GM19043 (cell line): ENCODE data around the gene RALGAPA1.

Source experiments
- ATAC-seq: cut with Tn5 transposase; IDR thresholded peaks from one replicate; pipeline ENCODE4 v1.9.1; 2021; ENCODE audit warnings: low read depth; ENCODE audit not compliant: unreplicated experiment

RALGAPA1 gene

DNA sequence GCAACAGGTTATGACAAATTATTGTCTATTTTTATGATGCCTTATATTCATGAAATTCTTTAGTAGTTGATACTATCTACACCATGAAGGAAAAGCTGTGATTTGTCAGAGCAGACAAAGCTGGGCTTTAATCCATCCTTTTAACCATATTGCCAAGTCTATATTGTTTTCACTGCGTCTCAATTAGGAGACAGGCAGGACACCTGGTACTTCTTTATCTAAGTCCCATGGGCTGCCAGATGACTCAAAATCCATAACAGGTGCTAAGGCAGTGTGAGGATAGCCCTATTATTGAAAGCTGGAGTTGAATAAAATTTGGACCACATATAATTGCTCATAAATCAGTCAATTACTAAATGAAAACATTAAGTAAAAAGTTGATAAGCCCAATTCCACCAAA, 252.5 kb downstream of the RALGAPA1 start:
- no peak for ATAC-seq

DNA sequence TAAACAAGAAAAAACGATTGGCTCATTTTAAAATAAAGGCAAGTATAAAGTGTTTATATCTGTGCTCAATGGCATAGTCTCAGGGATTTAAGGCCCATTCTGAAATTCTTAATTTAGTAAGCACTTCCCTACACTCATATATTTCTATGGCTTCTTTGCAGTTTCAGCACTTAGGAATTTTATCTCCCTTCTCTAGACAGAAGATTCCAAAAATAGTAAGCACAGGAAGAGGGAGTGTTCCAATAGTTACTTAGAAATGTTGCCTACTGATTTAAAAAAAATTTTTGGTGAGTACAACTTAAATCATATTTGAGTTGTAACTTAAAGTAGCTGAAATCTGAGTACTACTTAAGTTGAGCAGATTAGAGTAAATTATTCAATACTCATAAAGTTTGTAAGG, 255.3 kb downstream of the RALGAPA1 start:
- no peak for ATAC-seq

DNA sequence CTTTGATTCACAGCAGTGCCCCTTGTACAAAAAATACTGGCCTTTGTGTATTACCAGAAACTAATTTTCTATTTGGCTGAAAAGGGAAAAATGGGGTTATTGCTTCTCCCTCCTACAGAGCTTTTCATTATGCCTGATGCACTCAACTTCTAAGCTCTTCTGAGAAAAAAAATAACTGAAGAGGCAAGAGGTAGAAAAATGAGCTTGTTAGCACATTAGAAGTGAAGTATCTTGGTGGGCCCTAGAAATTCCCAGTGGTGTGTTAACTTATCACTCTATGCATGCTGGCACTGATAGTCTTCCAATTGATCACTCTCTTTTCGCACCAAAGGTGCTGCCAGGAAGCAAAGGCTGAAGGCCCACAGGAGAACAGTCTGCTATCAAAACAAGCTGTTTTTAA, 258.0 kb downstream of the RALGAPA1 start:
- ATAC-seq: no peak

DNA sequence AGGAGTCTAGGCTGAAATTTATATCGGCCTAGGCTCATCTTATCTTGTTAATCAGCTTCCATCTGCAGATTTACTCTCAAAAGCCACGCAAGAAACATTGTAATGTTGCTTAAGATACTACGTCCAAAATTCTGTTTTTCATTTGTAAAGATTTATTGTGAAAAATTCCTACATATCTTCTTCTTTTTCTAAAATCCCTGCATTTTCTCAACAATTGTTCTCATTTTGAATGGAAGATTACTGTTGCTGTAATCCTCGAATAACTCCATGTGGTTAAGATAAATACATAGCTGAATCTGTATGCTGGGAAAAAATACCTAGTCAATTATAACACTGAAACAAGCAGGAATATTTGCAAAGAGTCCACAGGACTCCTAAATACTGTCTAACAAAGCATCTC, 259.5 kb downstream of the RALGAPA1 start:
- no peak for ATAC-seq

DNA sequence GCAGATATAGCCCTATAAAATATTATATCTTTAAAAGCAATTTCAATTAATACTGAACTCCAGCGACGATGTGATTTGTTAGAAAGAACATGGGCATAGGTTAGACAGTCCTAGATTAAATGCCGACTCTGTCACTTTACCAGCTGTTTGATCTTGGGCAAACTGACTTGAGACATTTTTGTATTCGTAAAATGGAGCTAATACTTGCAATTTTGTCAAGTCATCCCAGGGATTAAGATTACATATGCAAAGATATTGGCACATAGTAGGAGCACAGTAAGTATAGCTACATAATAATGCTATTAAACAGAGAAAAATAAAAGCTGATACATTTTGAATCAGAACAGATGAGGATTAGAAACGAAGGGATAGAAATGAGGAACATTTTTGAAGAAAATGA, 266.1 kb downstream of the RALGAPA1 start:
- no peak for ATAC-seq

DNA sequence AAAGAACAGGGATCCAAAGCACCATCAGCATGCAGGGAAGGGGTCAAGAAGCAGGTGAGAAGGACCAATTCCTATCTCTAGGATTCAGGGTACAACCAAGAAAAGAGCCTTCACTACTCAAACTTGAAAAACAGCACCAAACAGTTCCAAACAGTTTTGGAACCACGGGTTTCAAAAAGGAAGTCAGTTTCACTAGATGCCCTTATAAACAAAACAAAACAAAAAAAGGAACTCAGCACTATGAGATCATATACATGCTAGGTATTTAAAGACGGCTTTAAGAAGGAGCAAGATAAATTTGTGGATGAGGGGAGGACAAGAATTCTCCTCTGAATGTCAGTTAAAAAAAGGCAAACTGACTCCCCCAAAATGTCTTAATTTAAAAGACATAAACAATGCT, 269.1 kb downstream of the RALGAPA1 start:
- no peak for ATAC-seq

DNA sequence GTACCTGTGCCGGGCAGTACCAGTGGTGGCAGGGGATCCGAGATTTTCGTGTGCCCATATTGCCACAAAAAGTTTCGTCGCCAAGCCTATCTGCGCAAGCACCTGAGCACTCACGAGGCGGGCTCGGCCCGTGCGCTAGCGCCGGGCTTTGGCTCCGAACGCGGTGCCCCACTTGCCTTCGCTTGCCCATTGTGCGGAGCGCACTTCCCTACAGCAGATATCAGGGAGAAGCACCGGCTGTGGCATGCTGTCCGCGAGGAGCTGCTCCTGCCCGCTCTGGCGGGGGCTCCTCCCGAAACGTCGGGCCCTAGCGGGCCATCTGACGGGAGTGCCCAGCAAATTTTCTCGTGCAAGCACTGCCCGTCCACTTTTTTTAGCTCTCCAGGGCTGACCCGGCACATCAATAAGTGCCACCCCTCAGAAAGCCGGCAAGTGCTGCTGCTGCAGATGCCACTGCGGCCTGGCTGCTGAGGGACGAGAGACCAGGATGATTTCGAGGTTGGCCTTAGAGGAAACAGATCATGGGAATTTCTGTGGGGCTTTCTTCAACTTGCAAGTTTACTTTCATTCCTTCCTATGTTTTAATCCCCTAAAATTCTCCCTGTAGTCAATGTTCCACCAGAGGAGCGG, 273.5 kb downstream of the RALGAPA1 start:
- no peak for ATAC-seq

DNA sequence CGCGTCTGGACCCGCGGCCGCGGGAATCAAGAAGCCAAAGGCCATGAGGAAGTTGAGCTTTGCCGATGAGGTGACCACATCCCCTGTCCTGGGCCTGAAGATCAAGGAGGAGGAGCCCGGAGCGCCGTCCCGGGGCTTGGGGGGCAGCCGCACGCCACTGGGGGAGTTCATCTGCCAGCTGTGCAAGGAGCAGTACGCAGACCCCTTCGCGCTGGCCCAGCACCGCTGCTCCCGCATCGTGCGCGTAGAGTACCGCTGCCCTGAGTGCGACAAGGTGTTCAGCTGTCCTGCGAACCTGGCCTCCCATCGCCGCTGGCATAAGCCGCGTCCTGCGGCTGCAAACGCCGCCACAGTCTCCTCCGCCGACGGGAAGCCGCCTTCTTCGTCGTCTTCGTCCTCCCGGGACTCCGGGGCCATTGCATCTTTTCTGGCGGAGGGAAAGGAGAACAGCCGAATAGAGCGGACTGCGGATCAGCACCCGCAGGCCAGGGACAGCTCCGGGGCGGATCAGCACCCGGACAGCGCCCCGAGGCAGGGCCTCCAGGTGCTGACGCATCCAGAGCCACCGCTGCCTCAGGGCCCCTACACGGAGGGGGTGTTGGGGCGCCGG, 274.1 kb downstream of the RALGAPA1 start:
- peak; percentile 61 for ATAC-seq

DNA sequence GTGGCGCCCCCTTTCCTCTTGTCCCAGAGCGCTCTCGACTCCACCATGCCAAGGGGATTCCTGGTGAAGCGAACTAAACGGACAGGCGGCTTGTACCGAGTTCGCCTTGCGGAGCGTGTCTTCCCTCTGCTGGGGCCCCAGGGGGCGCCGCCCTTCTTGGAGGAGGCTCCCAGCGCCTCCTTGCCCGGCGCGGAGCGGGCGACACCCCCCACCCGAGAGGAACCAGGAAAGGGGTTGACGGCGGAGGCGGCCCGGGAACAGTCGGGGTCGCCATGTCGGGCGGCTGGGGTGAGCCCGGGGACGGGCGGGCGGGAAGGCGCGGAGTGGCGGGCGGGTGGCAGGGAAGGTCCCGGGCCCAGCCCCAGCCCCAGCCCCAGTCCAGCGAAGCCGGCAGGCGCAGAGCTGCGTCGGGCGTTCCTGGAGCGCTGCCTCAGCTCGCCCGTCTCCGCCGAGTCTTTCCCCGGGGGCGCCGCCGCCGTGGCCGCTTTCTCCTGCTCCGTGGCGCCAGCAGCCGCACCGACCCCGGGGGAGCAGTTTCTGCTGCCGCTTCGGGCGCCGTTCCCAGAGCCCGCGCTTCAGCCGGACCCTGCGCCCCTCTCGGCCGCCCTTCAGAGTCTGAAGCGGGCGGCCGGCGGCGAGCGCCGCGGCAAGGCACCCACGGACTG, 274.8 kb downstream of the RALGAPA1 start:
- ATAC-seq: peak; percentile 6

DNA sequence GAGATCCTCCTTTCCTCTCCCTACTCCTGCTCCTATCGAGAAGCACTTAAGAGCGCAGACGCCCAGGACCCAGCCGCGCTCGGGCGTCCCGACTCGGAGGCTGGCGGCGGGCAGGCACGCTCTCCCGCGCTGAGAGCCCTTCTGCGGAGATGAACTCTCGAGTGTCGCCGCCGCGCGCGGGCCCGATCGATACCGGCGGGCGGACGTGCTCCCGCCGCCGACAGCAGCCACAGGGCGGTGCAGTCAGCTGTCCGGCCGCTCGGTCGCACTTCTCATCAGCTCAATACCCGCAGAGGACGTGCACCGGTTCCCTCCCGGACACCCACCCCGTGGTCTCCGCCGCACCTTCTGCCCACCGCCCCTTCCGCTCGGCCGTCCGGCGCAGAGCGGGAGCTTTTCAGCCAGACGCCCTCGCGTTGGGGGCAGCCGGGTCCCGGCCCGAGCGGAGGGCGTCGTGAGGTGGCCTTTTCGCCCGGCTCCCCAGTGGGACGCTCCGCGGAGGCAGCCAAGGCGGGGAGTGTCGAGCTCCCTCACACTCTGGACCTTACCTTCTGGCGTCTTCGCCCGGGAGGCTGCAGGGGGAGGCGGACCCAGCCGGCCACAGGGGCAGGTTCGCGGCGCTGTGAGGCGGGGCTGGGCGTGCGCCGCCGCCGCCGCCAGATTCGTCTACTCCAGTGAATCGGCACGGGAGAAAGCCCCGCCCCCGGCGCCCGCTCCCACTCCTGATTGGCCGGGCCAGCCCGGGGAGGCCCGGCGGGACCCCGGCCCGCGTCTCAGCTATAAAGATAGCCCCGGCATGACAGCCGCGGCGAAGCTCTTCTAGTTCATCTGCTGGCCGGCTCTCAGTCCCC, 275.5 kb downstream of the RALGAPA1 start, which contains the start of gene INSM2:
Gene INSM2, plus strand, starts transcription at position 808 of the 851 bp plus-strand sequence. CDS start 89 bp downstream, outside the sequence.
- ATAC-seq: peak; percentile 58

DNA sequence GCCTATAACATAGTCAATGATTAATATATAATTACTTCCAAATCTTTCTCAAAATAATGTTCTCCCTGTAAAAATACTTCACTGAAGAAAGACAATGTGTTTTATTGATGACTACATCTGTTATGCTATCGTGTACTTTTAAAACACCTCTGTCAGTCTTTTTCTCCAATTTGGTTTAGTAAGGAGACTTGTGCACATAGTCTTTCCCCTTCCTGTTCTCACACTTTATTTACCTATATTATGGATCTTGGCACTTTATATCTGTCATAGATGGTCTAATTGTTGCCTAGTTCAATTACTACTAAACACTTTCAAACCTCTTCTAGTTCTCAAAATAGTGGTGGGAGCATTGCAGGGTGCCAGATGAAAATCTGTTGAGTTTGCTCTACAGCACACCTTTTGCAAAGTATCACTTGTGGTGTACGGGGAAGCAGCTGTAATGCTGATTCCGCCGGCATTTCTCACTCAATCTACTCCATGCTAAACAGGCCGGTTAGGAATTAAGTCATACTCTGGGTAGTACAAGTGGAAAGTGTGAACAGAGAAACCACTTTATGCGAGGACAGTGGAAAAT, 276.2 kb downstream of the RALGAPA1 start:
- no peak for ATAC-seq

DNA sequence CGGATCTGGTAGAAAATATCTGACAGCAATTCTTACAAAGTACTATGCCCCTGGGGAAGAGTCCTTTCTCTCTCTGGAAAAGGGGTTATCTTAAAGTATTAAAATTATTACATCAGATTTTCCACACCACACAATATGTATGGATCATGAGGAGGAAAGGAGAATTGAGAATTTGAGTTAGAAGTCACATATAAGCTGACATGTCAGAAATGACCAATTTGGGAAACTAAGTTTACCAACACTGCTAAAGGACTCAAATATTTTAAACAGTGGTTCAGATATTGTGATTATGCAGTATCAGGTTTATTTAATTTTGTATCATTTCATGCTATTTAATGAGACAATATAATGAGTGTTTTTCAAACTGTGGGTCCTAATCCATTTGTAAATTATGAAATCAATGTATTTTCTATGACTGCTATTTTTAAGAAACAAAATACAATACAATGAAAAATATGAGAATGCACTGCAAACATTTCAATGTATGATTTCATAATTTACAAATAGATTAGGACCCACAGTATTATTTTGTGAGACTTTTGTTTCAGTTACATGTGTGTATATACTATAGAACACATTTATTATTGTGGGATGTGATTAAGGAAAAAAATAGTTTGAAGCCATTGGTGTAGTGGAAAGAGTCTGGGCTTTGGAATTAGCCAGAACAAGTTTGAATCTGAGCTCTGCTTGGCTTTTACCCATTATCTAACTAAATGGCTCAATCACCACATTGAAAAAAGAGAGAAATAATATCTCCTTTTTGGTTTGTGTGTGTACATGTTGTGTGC, 276.9 kb downstream of the RALGAPA1 start:
- no peak for ATAC-seq

DNA sequence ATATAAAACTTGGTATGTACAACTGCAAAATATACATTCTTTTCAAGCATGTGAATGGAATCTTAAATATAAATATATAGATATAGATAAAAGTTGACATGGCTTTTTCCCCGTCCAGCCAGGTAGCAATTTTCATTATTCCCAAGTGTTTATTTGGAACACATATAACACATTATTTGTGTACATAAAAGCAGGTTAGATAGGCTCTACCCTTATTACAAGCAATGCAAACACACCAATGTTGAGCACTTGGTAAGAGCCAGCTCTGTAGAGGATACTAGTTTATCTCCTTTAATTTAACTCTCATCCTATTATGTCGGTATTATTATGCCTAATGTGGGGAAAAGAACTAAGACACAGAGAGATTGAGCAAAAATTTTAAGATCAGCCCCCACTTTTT, 282.1 kb downstream of the RALGAPA1 start:
- ATAC-seq: no peak

DNA sequence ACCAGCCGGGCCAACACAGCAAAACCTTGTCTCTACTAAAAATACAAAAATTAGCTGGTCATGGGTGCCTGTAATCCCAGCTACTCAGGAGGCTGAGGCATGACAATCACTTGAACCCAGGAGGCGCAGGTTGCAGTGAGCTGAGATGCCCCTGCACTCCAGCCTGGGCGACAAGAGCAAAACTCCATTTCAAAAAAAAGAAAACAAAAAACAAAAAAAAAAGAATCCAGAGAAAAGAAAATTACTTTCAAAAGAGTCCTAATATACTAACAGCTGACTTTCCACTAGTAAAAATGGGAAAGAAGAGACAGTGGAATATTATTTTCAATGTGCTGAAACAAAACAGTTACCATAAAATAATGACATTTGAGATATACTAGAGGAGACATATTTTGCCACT, 283.4 kb downstream of the RALGAPA1 start:
- no peak for ATAC-seq

DNA sequence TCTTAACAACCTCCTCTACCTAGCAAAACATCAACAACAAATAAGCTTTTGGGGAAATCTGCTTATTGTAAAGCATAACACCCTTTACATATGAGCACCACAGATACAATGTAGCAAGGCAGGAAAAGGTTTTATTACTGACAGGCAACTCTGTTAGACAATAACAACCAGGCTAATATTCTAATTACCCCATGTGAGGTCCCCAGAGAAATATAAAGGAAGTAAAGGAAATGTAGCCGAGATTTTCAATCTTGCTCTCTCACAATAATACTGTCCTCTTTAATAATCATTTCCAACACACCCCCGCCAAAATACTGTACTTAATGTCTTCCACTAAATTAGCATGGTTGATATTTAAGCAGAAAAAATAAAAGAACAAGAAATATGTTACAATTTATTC, 289.1 kb downstream of the RALGAPA1 start:
- no peak for ATAC-seq

DNA sequence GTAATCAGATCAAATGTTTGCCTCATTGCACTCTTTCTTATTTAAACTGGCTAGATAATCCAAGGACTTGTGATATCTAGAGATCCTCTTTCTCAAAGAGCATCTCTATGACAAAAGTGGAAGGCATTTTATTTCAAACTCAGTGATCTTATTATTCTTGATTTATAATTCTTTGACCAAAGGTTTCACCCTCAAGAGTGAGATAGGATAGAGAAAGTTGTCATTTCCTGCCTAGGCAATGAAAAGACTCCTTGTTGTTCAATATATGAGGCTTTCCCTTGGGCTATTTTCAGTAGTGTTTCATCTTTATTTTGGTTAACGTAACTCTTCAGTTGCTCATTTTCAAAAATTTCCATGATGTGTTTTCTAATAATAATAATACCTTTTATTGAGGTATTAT, 293.2 kb downstream of the RALGAPA1 start:
- no peak for ATAC-seq

DNA sequence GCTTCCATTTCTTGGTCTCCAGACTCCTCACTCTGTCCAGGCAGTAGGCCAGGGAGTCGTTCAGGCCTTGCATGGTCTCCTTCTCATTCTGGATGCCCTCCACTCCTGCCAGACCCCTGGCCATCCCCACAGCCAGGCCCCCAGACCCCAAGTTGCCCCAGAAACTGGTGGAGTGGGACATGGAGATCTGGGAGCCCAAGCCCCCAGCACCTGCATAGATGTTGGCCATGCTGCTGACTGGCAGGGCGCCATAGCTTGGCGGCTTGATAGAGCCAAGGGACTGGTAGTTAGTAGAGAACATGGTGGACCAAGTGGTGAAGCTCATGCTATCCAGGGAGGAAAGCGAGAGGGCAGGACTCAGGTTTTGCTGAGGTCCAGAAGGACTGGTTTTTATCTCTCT, 296.3 kb downstream of the RALGAPA1 start:
- ATAC-seq: no peak

DNA sequence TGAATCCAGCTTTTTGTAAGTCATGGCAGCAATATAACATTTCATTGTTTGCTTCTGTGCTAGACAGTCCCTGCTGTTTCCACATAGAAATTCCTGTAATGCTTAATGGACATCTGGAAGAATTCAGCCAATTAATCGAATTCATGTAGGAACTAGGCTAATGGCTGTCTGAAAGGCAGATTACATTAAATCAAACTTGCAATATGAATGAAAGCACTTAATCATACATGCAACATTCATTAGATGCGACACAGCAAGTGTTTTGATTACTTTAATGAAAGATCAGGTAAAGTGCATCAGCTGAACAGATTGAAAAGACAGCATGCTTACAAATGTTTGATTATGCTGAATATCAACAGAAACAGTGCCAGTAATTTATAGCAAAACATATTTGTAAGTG, 299.2 kb downstream of the RALGAPA1 start:
- no peak for ATAC-seq

DNA sequence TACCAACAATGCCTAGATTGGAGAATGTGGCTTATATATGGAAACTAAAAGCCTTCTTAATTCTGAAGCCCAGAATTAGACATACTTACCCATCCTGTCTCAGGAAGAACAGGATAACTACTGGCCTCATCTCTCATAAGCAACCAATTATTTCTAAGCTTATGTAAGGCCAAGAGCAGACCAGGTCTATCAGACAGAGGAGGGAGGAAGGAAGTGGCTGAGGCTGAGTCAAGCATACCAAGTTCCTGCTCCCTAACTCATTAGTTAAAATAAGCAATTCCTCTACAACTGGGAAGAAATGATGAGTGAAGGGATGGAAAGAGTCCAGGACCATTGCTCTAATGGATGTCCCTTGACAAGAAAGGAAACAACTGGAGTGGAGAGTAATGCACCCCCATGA, 302.2 kb downstream of the RALGAPA1 start:
- no peak for ATAC-seq

DNA sequence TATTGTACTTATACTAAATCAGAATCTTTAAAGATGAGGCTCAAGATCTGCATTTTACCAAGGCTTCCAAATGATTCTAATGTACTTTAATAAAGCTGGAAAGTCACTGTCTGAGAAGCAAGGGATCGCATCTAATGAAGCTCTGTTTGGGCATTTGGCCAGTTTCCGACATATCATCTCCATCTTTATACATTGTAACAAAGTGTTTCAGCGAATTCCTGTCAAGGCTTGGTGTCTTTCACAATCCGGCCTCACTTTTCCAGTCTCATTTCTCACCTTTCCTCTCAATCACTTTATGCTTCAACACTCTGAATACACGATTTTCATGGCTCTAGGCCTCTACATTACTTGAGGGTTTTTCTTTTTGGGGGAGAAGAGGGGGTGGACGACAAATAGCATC, 302.6 kb downstream of the RALGAPA1 start:
- ATAC-seq: no peak
